NCI-H1417 treated with DMSO at 0.1 percent for 48 hours (cell line): ENCODE measurements around the gene CHRNA3.
"Not testable (repeated sequence)": the region's sequence is repeated elsewhere in the genome, so short reads cannot be mapped to it uniquely, and the experiment has no call there.

Source experiments
- DNase-seq: peaks from one replicate; lab custom pipeline; 2025; lab: John Stamatoyannopoulos, UW

CHRNA3 gene

DNA sequence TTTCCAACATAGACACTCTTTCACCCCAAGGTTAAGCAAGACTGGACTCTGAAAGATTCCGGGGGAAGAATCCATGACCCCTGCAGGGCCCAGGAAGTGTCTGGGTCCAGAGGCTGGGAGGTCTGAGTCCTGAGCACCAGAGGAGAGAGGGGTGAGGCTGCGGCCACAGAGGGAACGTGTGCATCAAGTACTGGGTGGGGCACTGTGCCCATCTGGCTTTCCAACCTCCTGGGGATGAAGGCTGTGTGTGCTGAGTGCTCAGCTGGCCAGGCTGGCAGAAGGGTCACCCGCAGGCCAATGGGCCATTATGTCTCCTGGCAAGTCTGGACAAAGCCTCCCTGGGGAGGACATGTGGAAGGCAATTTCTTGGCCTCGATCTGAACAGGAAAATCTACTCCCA, 3.3 kb downstream of the CHRNA3 start:
- no peak for DNase-seq

DNA sequence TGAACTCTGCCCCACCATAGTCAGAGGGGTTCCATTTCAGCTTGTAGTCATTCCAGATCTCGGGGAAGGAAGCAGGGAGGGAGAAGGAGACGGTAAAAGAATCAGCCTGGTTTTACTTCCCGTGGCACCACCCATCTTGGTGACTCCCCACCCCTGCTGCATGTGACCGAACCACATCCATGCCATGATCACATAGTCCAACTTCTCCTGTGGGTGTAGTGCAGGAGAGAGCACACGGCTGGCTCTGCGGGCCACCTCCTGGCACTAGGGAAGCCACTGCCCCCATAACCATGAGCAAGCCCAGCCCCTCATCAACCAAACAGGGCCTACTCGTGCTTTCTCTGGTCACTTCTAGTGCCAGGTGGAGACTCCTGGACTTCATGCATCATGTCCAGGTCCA, 3.7 kb downstream of the CHRNA3 start:
- DNase-seq: no peak

DNA sequence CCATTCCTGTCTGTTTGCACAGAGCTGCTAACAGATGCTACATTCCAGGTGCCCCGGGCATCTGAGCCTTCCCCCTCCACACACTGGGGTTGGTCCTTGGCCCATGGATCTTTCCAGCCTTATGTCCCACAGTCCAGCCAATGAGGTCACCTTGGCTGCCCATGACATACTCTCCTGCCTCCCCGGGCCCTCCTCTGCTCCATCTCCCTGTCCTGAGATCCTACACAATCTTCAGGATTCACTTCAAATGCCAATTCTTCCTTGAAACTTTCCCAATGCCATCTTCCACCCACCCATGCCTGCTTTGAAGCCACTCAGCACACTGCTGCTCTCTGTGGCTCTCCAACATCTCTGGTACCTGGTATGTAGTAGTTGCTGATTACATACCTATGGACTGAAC, 4.3 kb downstream of the CHRNA3 start:
- no peak for DNase-seq

DNA sequence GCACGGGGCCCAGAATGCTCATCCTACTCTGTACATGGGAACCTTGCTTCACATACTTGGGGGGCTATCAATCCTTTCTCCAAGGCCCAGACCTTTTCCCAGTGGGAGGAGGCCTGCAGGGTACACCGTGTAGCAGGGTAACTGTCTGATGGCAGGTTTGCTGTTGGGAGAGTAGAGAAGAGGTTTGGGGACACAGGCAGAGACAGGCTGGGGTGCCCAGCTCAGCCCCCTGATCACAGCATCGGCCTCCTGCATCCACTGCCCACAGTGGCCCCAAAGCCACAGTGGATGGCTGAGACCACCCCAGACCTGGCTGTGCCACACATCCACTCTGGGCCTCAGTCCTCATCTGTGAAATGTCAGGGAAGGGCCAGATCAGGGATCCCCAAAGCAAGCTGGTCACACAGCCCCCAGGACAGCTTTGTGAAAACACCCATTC, 5.6 kb downstream of the CHRNA3 start:
- DNase-seq: no peak

DNA sequence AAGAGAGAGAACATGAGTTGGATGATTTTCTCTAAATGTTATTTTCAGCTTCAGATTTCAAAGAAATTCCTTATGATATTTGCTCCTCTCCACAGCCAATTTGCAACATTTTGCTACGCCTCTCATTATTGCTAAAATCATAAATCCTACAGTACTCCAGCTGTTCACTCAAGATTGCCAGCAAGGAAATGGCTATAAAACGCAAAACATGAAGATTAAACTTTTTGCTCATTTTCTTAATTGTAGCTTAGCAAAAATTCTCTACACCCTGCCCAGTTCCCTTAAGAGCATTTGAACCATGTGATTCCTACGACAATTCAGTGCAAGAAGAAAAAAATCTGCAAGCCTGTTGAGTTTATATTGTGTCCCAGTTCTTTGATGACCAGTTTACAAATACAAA, 6.8 kb downstream of the CHRNA3 start:
- DNase-seq: no peak

DNA sequence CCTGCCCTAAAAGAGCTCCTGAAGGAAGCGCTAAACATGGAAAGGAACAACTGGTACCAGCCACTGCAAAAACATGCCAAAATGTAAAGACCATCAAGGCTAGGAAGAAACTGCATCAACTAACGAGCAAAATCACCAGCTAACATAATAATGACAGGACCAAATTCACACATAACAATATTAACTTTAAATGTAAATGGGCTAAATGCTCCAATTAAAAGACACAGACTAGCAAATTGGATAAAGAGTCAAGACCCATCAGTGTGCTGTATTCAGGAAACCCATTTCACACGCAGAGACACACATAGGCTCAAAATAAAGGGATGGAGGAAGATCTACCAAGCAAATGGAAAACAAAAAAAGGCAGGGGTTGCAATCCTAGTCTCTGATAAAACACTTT, 11.2 kb downstream of the CHRNA3 start:
- not testable (repeated sequence) for DNase-seq

DNA sequence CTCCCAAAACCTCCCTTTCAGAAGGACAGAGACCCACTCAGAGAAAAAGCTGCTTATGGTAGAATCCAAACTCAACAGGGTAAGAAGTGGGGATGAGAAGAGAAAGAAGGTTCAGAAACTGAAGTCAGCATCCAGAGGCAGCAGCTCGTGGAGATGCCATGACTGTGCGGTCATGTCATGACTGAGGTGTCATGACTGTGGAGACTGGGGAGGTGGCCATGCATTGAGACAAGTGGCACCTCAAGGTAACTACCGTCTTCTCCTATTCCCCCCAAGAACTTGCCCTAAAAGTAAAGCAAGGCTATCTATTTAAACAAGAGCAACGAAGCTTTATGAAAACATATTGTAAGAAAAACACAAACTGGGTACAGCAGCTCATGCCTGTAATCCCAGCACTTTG, 15.1 kb downstream of the CHRNA3 start:
- DNase-seq: no peak

DNA sequence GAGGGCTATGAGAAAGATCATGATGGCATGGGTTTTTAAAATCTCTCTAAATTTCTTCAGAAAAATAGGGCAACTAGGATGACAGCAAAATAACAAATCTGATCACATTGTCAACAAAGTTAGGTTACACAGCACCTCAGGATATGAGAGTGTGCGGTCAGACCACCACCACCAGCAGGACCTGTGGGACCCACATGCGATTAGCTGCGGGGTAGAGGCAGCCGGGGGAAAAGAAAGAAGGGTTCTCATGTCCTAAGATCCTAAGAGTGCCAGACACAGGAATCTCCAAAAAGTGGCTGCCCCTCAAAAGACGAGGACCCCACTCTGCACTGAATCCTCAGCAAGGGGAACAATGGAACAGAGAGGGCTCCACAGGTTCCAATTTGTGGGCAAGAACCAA, 15.6 kb downstream of the CHRNA3 start:
- DNase-seq: no peak

DNA sequence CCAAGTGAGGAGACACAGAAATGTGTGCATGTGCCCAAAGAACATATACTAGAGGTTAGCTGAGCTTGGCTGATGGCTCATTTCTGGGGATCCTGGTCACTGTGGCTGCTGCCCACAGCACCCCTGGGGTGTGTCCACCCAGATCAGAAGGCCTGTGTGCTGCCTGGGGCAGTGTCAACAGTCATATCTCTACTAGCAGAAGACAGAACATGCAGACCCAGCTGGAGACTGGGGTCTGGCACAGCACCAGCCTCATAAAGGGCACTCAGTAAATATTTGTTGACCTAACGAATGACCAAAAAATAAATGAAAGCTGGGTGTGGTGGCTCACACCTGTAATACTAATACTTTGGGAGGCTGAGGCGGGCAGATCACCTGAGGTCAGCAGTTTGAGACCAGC, 16.4 kb downstream of the CHRNA3 start:
- no peak for DNase-seq

DNA sequence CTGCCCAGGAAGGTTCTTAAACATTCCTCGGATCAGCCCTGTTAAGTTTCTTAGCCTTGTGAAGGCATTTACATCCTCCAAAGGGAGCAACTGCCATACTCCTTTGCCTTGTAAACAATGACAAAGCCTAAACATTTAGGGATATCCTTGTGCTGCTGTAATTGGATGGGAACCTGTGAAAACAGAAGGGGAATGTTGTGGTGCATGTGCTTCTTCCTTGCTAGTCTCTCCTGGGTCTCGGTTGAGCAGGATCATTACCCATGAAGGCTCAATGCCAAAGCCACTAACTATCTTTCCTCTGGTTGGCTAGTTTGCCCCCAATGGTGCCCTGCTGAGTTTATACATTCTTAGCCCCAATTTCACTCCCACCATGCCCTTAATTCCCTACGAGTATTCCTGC, 17.3 kb downstream of the CHRNA3 start:
- no peak for DNase-seq

DNA sequence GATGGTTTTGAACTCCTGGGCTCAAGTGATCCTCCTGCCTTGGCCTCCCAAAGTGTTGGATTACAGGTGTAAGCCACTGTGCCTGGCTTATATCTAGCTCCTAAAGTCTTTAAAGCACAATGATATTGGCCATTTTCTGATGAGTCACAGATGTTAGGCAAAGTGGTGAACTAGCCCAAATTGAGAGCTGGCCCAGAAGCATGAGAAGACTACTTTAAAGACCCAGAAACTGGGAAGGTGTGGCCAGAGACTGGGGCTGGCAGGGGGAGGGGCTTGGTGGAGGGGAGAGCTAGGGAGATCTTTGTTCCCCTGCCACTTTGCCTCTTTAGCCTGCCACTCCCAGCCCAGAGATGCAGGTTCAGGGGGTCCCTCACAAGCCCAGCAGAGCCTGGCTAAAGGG, 21.6 kb downstream of the CHRNA3 start:
- no peak for DNase-seq

DNA sequence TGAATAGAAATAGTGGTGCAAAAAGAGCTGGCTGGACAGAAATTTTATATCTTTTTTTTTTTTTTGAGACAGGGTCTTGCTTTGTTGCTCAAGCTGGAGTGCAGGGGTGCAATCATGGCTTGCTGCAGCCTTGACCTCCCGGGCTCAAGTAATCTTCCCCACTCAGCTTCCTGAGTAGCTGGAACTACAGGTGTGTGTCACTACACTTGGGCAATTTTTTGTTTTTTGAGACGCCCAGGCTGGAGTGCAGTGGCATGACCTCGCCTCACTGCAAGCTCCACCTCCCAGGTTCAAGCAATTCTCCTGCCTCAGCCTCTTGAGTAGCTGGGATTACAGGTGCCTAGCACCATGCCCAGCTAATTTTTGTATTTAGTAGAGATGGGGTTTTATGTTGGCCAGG, 22.4 kb downstream of the CHRNA3 start:
- DNase-seq: no peak

DNA sequence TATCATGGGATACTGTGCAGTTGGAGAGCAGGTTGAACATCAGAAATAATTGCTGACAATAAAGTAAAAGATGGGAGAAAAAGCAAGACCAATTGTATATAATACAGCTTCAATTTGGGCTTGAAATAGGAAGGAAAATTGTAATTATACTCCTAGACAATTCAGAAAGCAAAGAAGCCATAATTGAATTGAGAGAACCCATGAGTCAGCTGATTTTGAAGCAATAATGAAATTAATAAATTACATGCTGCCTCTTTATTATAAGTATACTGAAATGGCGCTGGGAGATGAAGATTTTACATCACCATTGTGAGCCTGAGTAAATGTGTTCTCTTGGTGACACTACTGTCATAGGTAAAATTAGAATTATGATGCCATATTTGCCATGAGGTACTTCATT, 23.2 kb downstream of the CHRNA3 start:
- DNase-seq: no peak

DNA sequence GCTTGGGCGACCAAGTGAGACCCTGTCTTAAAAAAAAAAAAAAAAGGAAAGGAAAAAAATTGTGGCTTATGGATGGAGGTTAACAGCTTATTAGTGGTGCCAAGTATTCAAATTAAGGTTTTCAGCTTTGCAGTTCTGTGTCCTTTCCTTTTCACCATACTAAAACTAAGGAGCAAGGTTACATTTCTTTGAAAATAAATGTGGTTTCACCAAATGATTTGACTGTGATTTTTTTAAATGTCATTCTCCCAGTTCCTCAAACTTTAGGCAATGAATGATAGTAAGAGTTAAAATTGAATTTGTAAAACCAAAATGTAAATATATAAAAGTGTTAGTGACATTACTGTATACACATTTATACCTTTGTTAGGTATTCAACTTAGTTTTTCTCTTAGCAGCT, 45.9 kb downstream of the CHRNA3 start:
- no peak for DNase-seq

DNA sequence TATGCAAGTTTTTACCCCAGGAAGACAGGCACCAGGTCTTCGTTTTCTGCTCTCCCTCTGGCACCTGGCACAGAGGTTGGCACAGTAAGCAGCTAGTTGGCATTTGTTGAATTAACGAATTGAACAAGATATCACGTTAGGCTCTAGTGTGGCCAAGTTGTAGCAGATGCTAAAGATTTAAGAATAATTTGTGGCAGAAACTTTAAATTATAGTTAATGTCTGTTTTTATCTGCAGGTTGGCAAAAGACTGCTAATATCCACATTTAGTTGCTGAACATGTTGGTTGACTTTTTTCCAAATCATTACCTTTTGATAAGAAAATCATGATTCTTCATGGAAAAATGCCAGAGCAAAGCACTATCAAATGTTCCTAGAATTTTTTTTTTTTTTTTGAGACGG, 47.4 kb downstream of the CHRNA3 start:
- DNase-seq: no peak

DNA sequence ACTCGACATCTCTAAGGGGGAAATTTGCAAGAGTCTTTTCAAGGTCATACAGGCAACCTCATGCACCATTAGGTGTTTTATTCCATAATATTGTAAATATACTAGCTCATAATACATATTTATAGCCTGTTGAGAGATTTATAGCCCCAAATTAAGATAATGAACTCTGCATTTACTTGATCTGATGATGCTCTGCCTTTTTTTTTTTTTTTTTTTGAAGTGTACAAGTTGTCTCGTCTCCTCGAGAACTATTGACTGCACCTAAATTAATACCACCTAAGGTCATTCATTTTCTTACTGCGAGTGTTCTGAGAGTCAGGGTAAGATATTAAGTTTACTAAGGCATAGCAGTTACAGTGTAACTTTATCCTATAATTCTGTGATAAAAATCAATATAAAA, 49.4 kb downstream of the CHRNA3 start:
- DNase-seq: no peak

DNA sequence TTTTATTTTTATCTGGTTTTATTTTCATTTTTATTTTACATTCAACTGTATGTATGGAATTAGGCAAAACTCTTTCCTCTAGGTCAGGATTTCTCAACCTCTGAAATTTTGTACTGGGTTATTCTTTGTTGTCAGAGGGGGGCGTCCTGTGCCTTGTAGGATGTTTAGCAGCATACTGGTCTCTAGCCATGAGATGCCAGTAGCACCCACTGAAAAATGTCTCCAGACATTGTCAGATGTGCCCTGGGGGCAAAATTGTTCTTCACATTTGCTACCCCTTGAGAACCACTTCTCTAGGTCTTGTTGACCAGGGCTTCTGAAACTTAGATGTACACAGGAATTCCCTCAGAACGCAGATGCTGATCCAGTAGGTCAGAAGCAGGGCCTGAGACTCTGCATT, 50.1 kb downstream of the CHRNA3 start:
- no peak for DNase-seq

DNA sequence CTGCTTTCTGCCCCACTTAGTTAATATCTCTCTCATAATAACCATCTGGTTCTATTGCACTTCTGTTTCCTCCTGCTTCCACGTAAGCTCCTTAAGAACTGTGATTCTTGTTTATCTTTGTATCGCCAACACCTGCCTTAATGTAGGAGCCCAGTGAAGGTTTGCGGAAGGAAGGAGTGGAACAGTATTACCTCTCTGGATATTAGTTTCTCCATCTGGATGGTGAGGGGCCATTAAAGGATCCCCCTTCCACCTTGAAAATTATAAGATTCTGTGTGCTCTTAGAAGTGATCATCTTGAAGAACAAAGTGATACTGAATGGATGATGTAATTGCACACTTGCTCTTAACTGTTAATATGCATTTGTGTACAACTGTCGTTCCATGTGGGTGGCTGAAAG, 53.3 kb downstream of the CHRNA3 start:
- DNase-seq: no peak

DNA sequence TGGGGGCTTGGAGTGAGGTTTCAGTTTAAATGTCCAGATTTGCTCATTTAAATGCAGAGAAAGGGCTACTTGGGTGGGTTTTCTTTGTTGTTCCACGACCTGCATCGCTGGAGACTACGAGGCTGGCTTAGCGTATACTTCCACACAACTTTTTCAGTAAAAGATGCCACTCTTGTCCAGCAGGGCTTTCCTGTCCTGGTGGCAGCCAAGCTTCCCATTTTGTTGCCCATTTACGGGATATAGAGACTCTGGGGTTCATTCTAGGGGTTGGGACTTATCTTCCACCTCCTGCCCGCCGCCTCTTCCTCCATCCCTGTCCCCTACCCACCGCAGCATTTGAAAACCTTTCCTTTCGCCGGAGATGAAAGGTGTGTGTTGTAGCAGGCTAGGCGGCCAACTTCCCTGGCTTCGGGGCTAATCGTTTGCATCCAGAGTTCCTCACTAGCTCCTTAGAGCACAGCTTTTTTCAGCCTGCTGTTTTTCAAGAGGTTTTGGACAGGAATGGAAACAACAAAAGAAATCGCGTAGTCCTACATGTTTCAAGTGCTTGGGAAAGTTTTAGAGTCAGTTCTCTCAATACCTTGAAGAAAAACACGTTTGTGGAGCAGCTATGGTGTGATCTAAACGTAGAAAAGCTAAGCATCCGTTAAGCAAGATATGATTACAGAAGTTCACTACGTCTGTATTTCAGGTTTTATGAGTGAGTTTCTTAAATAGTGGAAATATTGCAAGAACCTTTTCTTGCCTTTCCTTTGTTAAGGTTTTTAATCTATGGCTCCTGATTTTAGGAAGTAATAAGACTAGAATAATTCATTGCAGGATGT, 54.6 kb downstream of the CHRNA3 start:
- peak; percentile 6 for DNase-seq

DNA sequence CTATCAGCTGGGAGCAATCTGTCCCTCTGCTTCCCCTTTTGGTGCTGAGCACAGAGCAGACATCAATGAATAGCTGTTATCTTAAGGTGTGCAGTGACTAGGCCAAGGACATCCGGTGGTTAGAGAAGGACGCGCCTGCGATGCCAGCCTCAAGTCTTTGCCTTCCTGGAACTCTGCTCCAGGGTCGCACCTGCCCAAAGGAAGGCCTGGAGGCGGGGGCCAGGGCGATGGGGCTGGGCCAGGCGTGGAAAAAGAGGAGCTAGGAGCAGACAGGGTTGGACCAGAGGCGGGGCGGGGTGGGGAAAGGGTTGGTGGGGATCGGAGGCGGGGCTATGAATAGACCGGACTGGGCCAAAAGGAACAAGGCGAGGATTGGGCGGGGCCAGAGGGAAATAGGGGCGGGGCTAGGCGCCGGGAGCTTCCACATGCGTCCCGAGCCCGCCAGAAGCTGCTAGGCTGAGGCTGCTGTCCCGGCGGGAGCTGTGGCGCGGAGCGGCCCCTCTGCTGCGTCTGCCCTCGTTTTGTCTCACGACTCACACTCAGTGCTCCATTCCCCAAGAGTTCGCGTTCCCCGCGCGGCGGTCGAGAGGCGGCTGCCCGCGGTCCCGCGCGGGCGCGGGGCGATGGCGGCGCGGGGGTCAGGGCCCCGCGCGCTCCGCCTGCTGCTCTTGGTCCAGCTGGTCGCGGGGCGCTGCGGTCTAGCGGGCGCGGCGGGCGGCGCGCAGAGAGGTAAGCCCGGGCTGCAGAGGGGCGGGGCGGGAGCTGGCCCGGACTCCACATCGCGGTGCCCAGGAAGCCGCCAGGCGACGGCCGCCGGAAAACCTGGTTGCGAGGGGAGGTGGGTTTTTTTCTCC, 55.5 kb downstream of the CHRNA3 start, which contains the start of gene CHRNA5:
Gene CHRNA5, plus strand, starts transcription at position 424 of the 854 bp plus-strand sequence. Its CDS starts 200 bp downstream, at position 624.
- peak; percentile 77 for DNase-seq

DNA sequence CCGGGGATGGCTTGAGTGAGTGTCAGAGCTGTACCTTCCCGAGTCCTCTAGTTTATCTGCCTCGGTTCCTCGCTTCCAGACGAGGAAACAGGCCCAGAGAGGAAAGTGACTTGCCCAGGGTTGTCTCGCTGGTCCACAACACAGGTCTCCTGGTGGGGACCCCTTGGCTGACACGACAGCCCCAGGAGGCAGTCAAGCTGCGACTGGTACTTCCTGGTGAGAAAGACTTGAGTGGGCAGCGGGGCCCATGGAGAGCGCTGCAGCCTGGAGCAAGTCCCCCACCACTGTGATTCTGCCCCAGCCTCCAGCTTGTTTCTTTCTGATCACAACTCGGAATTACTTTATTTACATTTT, 56.1 kb downstream of the CHRNA3 start:
- DNase-seq: no peak

DNA sequence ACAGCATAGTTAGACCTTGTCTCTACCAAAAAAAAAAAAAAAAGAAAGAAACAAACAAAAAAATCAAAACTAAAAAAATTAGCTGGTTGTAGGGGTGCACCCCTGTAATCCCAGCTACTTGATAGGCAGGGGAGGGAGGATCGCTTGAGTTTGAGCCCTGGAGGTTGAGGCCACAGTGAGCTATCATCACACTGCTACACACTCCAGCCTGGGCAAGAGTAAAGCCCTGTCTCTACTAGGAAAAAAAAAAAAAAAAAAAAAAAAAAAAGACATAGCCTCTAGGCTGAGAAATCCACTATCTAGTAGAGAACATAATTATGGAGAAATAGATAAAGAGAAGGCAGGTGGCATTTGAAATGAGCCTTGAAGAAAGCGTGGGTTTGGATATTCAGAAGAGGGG, 57.7 kb downstream of the CHRNA3 start:
- no peak for DNase-seq

DNA sequence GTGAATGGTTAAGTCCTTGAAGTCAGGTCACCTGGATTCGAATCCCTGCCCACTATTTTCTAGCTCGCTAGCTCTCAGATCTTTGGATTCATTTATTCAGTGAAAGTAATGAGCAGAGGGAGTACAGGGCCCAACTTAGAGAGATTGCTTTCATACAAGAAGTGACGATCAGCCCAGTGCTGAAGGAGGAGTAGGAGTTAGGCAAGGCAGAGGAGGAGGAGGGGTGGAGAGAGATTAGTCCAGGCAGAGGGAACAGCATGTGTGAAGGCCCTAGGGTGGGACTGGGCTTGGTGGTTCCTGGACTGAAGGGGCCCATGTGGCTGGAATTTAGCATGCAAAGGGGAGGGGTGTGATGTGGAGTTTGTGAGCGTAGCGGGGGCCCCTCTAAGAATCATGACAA, 59.3 kb downstream of the CHRNA3 start:
- DNase-seq: no peak
